ENCODE data around the gene C17orf75. TPM values are rescaled to one million over a fixed set of nuclear protein-coding genes. Genes with fewer than 3 reads are reported as not detected.
A peak's percentile ranks its signal among the peaks of the same experiment; 100 is the strongest.

C17orf75 gene
- total RNA-seq, 1 experiment from 2014 or later = 26.9 TPM

DNA sequence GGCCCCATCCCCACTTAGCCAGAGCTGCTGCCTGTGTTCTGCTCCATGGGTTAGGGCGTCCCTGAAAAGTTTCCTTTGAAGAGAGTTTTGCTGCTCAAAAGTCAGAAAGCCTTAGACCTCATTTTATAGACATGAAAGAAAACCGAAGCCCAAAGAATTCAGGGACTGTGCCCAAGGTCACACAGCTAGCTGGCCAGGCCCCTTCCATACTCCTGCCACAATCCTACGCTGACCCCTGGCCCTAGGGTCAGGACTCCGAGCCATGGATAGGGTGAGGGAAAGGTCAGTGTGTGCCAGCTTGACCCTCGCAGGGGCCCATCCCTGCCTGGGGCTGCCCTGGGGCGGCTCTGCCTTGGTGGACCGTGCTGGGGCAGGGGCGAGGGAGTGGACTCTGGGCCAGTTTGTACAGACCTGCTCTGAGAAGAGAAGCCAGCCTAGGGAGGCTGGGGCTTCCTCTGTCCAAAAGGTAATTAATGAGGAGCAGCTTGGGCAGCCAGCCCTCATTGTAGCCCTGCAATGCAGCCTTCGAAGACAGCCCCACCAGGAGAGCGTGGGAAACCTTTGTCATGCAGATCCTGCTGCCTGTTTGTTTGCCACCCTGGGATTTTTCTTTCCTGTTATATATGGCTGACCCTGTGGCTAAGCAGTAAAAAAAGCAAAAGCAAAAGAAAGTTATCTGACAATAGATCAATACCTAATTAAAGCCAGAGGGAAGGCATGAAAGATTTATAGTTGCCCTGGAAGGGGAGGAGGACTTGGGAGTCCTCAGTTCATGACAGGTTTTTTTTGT, 38.9 kb downstream of the C17orf75 start:
- Histone ChIP-seq H3K4me1 (ENCODE audit: insufficient read depth, low read length, poor library complexity, severe bottlenecking) (peaks cover 14% of the 10 kb centered on the region), H3K27ac (ENCODE audit: low read depth, low read length, poor library complexity, severe bottlenecking) (no peak overlapping the region), H3K27me3 (replicated peaks; ENCODE audit: insufficient read depth, low read depth, low read length, poor library complexity) (no peaks in the 10 kb centered on the region), H3K4me3 (ENCODE audit: low read depth, low read length, poor library complexity, severe bottlenecking) (no peak overlapping the region), H3K36me3 (ENCODE audit: insufficient read depth, low read length, poor library complexity, severe bottlenecking) (no peaks in the 10 kb centered on the region), H3K9me3 (ENCODE audit: low read depth, low read length, poor library complexity, severe bottlenecking) (no peaks in the 10 kb centered on the region)
- POLR2A ChIA-PET (ENCODE audit: low non-redundant PET) = no interaction called here
- DNase-seq (ENCODE audit: low spot score) = peak; percentile 18
- CTCF ChIA-PET = no interaction called here
- intact Hi-C loops (cut with micrococcal nuclease; ENCODE audit: unreplicated experiment) = no loop called here
- no TSS peak for BruUV-seq (replicated peaks)
- TF ChIP-seq EZH2 (IDR thresholded peaks at IDR 0.05; ENCODE audit: borderline replicate concordance, low read depth, low read length, poor library complexity, severe bottlenecking) = no peak
- TF ChIP-seq, protein P1, sequence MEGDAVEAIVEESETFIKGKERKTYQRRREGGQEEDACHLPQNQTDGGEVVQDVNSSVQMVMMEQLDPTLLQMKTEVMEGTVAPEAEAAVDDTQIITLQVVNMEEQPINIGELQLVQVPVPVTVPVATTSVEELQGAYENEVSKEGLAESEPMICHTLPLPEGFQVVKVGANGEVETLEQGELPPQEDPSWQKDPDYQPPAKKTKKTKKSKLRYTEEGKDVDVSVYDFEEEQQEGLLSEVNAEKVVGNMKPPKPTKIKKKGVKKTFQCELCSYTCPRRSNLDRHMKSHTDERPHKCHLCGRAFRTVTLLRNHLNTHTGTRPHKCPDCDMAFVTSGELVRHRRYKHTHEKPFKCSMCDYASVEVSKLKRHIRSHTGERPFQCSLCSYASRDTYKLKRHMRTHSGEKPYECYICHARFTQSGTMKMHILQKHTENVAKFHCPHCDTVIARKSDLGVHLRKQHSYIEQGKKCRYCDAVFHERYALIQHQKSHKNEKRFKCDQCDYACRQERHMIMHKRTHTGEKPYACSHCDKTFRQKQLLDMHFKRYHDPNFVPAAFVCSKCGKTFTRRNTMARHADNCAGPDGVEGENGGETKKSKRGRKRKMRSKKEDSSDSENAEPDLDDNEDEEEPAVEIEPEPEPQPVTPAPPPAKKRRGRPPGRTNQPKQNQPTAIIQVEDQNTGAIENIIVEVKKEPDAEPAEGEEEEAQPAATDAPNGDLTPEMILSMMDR (conservative IDR thresholded peaks at IDR 0.05; ENCODE audit: low read depth, low read length) = no peak

DNA sequence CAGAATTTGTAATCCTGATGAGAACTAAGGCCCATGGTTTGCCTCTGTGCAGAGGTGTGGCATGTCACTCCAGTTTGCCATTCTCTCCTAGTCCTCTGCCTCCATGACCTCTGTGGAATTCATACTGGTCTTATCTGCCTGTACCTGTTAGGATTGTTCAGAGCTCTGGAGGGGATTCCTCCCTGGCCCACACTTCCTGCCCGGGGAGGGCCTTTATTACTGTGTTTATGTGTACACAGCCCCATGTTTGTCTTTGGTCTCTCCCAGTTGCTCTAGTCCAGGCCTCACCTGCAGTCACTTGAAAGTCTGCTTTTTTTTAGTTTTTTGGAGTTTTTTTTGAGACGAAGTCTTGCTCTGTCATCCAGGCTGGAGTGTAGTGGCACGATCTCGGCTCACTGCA, 39.9 kb downstream of the C17orf75 start:
- DNase-seq (ENCODE audit: low spot score) = no peak
- CTCF ChIA-PET = no interaction called here
- Histone ChIP-seq H3K27ac (ENCODE audit: low read depth, low read length, poor library complexity, severe bottlenecking) (no peak overlapping the region), H3K36me3 (ENCODE audit: insufficient read depth, low read length, poor library complexity, severe bottlenecking) (no peaks in the 10 kb centered on the region), H3K9me3 (ENCODE audit: low read depth, low read length, poor library complexity, severe bottlenecking) (no peaks in the 10 kb centered on the region), H3K4me3 (ENCODE audit: low read depth, low read length, poor library complexity, severe bottlenecking) (no peak overlapping the region), H3K27me3 (replicated peaks; ENCODE audit: insufficient read depth, low read depth, low read length, poor library complexity) (no peaks in the 10 kb centered on the region), H3K4me1 (ENCODE audit: insufficient read depth, low read length, poor library complexity, severe bottlenecking) (peaks cover 14% of the 10 kb centered on the region)
- intact Hi-C loops (cut with micrococcal nuclease; ENCODE audit: unreplicated experiment) = no loop called here
- no TSS peak for BruUV-seq (replicated peaks)
- no peak for TF ChIP-seq EZH2 (IDR thresholded peaks at IDR 0.05; ENCODE audit: borderline replicate concordance, low read depth, low read length, poor library complexity, severe bottlenecking)
- TF ChIP-seq, protein P1 (conservative IDR thresholded peaks at IDR 0.05; ENCODE audit: low read depth, low read length) = no peak
- POLR2A ChIA-PET (ENCODE audit: low non-redundant PET) = no interaction called here

DNA sequence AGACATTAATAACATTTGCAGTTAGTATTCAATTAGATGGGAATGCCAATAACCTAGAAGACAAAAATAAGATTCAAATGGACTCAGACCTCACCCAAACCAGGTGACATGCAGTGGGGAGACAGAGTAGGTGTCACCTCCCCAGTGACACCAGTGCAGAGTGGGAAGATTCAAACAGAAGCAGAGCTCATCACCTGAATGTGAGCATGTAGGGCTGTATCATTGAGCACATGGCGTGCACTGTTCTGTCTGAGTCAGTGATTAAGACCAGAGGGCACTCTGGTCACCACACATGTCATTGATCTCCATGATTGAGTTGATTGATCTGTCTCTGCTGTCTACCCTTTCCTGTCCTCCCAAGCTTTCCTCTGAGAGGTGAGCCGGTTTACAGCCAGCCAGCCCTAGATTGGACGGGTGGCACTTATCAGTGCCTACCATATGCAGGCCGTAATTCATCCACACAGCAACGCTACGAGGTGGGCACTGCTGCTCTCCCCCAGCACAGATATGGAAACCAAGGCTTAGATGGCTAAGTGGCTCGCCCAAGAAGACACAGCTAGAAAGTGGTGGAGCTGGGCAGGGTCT, 42.3 kb downstream of the C17orf75 start:
- H3K9me3 ChIP-seq (ENCODE audit: low read depth, low read length, poor library complexity, severe bottlenecking) = no peaks in the 10 kb centered on the region
- CTCF ChIA-PET = interaction anchor here (0.6 kb wide), 1 partner anchor 501 kb away, joined by 4 read pairs; no protein-coding TSS in a partner anchor
- POLR2A ChIA-PET (ENCODE audit: low non-redundant PET) = no interaction called here
- no peak overlapping the region for H3K4me3 ChIP-seq (ENCODE audit: low read depth, low read length, poor library complexity, severe bottlenecking)
- no peak for DNase-seq (ENCODE audit: low spot score)
- no peaks in the 10 kb centered on the region for H3K27me3 ChIP-seq (replicated peaks; ENCODE audit: insufficient read depth, low read depth, low read length, poor library complexity)
- TF ChIP-seq EZH2 (IDR thresholded peaks at IDR 0.05; ENCODE audit: borderline replicate concordance, low read depth, low read length, poor library complexity, severe bottlenecking) = no peak
- TF ChIP-seq, protein P1 (conservative IDR thresholded peaks at IDR 0.05; ENCODE audit: low read depth, low read length) = no peak
- H3K36me3 ChIP-seq (ENCODE audit: insufficient read depth, low read length, poor library complexity, severe bottlenecking) = no peaks in the 10 kb centered on the region
- intact Hi-C loops (cut with micrococcal nuclease; ENCODE audit: unreplicated experiment) = no loop called here
- BruUV-seq (replicated peaks) = no TSS peak
- H3K27ac ChIP-seq (ENCODE audit: low read depth, low read length, poor library complexity, severe bottlenecking) = no peak overlapping the region
- H3K4me1 ChIP-seq (ENCODE audit: insufficient read depth, low read length, poor library complexity, severe bottlenecking) = peaks cover 14% of the 10 kb centered on the region
